ENCODE measurements around the gene TTC16. TPM values are rescaled to one million over a fixed set of nuclear protein-coding genes. Genes with fewer than 3 reads are reported as not detected.

TTC16 gene
- total RNA-seq, 1 donor from 2014 or later: not detected

GRCh38 chr9:127700140-127700539 lies 15.7 kb upstream of the TTC16 start:
- Histone ChIP-seq H3K27me3 (ENCODE audit: control insufficient read depth, insufficient read depth, low read length) (no peaks in the 10 kb centered on the region), H3K4me3 (ENCODE audit: low read depth, low read length) (no peak overlapping the region), H3K36me3 (ENCODE audit: control insufficient read depth, insufficient read depth, low read length) (no peaks in the 10 kb centered on the region)
- DNase-seq (ENCODE audit: low read depth): no peak
- no peak for TF ChIP-seq CTCF (IDR thresholded peaks at IDR 0.05; ENCODE audit: insufficient read depth, low read length, poor library complexity, severe bottlenecking)

GRCh38 chr9:127700594-127701255 lies 15.2 kb upstream of the TTC16 start:
- DNase-seq (ENCODE audit: low read depth): no peak
- H3K36me3 ChIP-seq (ENCODE audit: control insufficient read depth, insufficient read depth, low read length): no peaks in the 10 kb centered on the region
- H3K4me3 ChIP-seq (ENCODE audit: low read depth, low read length): no peak overlapping the region
- no peak for TF ChIP-seq CTCF (IDR thresholded peaks at IDR 0.05; ENCODE audit: insufficient read depth, low read length, poor library complexity, severe bottlenecking)
- no peaks in the 10 kb centered on the region for H3K27me3 ChIP-seq (ENCODE audit: control insufficient read depth, insufficient read depth, low read length)

GRCh38 chr9:127703289-127703946 lies 12.5 kb upstream of the TTC16 start:
- no peak for TF ChIP-seq CTCF (IDR thresholded peaks at IDR 0.05; ENCODE audit: insufficient read depth, low read length, poor library complexity, severe bottlenecking)
- Histone ChIP-seq H3K4me3 (ENCODE audit: low read depth, low read length) (no peak overlapping the region), H3K36me3 (ENCODE audit: control insufficient read depth, insufficient read depth, low read length) (no peaks in the 10 kb centered on the region)

GRCh38 chr9:127705577-127706379 lies 10.1 kb upstream of the TTC16 start:
- no peaks in the 10 kb centered on the region for H3K36me3 ChIP-seq (ENCODE audit: control insufficient read depth, insufficient read depth, low read length)
- no peak for DNase-seq (ENCODE audit: low read depth)
- no peak for TF ChIP-seq CTCF (IDR thresholded peaks at IDR 0.05; ENCODE audit: insufficient read depth, low read length, poor library complexity, severe bottlenecking)
- no peak overlapping the region for H3K4me3 ChIP-seq (ENCODE audit: low read depth, low read length)
- no peaks in the 10 kb centered on the region for H3K27me3 ChIP-seq (ENCODE audit: control insufficient read depth, insufficient read depth, low read length)

More at GRCh38 chr9:127703289-127703946, 12.5 kb upstream of the TTC16 start:
- no peak for DNase-seq (ENCODE audit: low read depth)
- H3K27me3 ChIP-seq (ENCODE audit: control insufficient read depth, insufficient read depth, low read length): no peaks in the 10 kb centered on the region

- no peaks in the 10 kb centered on the region for H3K36me3 ChIP-seq (ENCODE audit: control insufficient read depth, insufficient read depth, low read length)
- no peaks in the 10 kb centered on the region for H3K27me3 ChIP-seq (ENCODE audit: control insufficient read depth, insufficient read depth, low read length)
- DNase-seq (ENCODE audit: low read depth): no peak
- no peak within 1 kb of the TSS for H3K4me3 ChIP-seq (ENCODE audit: low read depth, low read length)
- TF ChIP-seq CTCF (IDR thresholded peaks at IDR 0.05; ENCODE audit: insufficient read depth, low read length, poor library complexity, severe bottlenecking): no peak
These were observed 9.0 kb upstream of the TTC16 start, which contains the start of gene CFAP157 for GRCh38 chr9:127706836-127707241. Gene CFAP157, plus strand, starts transcription at chr9:127706988. Its CDS starts 44 bp downstream, at chr9:127707032.

Data from kidney epithelial cell (primary cell).